Measurements from ENCODE around the gene SLC4A1.

SLC4A1 gene

GRCh38 chr17:44283344-44284023 is 15.5 kb upstream of the SLC4A1 start:
- no peak for DNase-seq (ENCODE audit: low read depth in 2 of 2)

DNA sequence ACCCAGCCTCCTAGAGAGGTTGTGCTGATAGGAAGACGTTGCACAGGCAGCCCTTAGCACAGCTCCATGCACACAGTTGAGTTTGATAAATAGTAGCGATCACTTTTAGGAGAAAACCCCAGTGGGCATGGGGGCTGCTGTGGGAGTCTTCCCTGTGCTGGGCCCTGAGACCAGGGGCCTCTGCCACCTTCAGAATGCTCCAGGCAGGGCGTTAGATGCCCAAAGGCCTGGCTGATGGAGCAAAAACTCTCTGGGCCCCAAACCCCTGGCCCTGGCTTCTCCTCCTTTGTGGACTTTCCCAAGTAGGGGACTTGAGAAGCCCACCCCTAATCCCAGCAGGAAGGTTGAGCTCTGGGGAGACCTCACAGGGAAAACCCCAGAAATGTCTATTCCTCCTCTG is 14.3 kb upstream of the SLC4A1 start:
- no peak for DNase-seq (ENCODE audit: low read depth in 2 of 2)

- no peak for DNase-seq (ENCODE audit: low read depth in 2 of 2)
These were observed 13.6 kb upstream of the SLC4A1 start for GRCh38 chr17:44281570-44281969.

DNA sequence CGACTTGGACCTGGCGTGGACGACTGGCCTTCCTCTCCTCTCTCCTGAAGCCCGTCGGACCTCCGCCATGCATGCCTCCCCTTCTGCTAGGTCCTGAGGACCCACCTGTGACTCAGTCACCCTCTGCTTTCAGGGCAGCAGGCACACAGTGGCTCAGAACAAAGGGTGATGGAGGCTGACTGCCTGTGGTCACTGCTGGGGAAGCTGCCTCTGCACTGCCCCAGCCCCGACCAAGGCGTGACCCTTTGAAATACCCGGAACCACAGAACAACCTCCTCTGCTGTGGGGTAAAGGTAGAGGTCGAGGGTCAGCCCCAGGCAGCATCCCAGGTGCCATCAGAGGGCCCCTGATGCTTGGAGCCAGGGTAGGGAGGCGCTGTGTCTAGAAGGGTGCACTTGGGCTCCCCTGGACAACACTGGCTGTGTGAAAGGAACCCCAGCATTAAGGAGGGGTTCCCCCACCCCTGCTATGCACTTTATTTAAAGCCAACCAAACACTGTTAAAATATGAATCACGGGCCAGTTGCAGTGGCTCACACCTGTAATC is 12.5 kb upstream of the SLC4A1 start:
- no peak for DNase-seq (ENCODE audit: low read depth in 2 of 2)

- DNase-seq (ENCODE audit: low read depth in 2 of 2), result no peak
These were observed 11.9 kb upstream of the SLC4A1 start for GRCh38 chr17:44279666-44280391.

DNA sequence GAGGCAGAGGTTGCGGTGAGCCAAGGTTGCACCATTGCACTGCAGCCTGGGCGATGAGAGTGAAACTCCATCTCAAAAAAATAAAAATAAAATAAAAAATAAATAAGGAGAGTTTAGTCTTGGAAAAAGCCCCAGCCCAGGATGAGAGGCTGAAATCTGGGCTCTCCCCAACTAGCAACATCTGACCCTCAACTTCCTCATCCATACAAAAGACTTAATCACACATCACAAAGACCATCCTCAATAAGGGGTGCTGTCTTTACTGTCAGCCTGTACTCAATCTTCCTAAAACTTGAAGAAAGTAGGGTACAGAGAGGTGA is 11.4 kb upstream of the SLC4A1 start:
- DNase-seq (ENCODE audit: low read depth in 2 of 2), result no peak

GRCh38 chr17:44277976-44278375 is 10.0 kb upstream of the SLC4A1 start:
- no peak for DNase-seq (ENCODE audit: low read depth in 2 of 2)

- no peak for DNase-seq (ENCODE audit: low read depth in 2 of 2)
These were observed 5.7 kb upstream of the SLC4A1 start for GRCh38 chr17:44273607-44274006.

GRCh38 chr17:44272954-44273353 is 5.0 kb upstream of the SLC4A1 start:
- DNase-seq (ENCODE audit: low read depth in 2 of 2), result no peak

DNA sequence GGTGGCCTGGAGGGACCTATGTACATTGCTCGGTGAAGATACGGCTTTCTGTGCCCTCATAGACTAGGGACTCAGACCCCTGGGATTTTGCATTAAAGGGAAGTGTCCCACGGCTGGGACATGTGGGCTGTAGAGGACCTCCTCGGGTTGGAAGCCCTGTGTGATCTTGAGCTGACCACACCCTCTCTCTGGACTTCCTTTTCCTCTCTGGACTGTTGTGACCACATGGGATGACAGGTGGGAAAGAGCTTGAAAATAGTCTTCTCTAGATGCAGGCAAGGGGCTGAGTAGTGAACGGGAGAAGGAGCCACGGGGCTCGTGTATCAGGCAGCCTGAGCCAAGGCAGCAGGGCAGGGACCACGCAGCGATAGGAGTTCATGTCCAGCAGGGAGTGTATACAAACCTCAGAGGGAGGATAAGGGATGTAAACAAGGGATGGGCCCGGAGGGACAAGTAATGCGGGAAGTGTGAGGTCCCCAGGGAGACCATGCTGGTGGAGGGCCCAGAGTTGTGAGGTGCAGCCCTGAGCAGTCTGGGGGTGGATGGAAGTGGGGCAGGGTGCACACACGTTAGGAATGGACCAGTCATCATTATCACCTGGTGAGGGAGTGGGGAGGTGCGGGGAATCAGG is 4.5 kb upstream of the SLC4A1 start:
- no peak for DNase-seq (ENCODE audit: low read depth in 2 of 2)

DNA sequence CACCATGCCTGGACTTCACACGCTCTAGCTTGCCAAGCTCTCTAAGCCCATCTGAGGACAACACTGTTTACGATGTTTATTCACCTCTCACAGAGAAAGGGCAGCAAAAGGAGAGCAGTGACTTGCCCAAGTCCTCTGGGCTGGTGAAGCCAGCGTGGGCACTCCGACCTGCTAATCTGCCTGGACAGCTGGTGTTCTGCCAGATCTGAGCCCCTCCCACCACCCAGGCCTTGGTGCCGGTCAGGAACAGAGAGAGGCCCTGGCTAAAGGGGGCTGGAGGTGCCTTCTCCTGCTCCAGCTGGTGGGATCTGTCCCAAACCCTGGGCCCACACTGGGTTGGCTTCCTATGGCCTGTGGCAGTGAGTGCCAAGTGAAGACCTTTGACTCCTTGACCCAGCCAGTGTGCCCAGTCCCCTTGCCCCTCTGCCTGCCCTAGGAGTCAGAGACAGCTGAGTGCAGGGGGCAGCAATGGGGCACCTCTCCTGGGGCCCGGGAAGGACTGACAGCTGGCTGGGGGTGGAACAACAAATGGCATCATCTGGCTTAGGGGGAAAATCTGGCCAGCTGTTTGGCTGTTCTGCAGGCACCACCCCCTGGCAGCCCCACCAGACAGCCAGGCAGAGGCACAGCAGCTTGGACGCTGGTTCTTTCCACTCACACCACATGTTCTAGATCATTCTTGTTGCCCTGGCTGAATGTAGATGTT is 1.8 kb upstream of the SLC4A1 start:
- DNase-seq (ENCODE audit: low read depth in 2 of 2), result no peak

DNA sequence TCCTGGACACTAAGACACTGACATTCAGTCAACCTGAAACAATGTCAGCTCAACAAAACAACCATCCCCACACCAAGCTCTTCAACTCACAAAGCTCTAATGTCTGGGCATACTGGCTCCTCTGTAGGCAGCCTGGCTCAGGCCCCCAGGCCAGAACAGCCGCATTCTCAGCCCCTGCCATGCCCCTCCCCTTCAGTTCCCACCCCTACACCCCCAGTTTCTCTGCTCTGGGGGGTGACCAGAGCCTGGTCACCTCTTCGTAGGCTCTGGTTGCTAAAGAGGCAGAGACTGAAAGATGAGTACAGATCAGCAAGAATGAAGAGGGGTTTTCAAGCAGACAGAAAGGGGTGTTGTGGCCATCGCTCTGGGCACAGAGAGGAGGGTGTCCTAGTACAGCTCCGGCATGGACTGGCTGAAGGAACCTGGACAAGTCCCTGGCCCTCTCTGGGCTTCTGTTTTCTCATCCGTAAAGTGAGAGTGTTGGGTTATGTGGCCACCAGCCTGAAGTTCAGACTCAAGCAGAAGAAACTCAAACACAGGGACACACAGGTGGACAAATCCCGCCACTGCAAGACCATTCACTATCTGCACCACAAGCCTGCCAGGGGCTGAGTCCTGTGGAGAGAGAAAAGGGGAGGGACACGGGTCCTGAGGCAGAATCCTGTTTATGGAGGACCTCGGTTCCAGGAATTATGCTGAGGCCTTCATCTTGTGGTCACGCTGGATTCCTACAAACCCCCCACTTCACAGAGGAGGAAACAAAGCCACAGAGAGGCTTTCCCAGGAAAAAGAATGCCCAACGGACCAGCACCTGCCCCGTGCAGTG is 987 bp upstream of the SLC4A1 start:
- DNase-seq (ENCODE audit: low read depth in 2 of 2), result no peak

GRCh38 chr17:44267165-44267455 is 825 bp downstream of the SLC4A1 start:
- no peak for DNase-seq (ENCODE audit: low read depth in 2 of 2)

DNA sequence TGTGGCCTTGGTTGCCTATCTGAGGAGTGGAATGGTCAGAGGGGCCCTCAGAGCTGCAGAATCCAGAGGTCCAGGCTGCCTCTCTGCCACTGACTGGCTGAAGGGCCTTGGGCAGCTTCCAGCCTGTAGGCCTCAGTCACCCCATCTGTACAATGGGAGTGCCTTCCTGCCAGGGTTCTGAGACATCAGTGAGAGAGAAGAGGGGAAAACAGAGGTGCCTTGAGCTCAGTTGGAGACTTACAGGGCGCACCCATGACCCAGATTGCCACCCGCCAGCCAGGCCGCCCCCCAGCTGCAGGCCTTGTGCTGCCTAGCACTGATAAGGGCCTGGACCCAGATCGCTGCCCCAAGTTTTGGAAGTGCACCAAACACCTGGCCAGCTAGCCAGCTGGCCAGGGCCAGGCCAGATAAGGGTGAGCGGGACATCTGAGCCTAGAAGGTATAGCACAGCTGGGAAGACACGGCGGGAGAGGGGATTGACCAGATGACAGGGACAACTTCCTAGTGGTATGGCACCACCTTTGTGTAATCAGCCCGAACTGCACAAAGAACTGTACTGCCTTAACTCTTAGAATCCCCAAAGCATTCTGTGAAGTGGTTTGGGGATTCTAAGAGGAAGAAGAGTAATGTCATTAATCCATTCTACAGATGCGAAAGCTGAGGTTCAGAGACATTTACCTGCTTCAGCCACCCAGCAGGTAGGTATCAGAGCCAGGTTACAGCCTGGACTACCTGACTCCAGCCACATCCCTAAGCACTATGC is 1.4 kb downstream of the SLC4A1 start:
- DNase-seq (ENCODE audit: low read depth in 2 of 2), result no peak

- no peak for DNase-seq (ENCODE audit: low read depth in 2 of 2)
These were observed 4.5 kb downstream of the SLC4A1 start for GRCh38 chr17:44263345-44263902.

DNA sequence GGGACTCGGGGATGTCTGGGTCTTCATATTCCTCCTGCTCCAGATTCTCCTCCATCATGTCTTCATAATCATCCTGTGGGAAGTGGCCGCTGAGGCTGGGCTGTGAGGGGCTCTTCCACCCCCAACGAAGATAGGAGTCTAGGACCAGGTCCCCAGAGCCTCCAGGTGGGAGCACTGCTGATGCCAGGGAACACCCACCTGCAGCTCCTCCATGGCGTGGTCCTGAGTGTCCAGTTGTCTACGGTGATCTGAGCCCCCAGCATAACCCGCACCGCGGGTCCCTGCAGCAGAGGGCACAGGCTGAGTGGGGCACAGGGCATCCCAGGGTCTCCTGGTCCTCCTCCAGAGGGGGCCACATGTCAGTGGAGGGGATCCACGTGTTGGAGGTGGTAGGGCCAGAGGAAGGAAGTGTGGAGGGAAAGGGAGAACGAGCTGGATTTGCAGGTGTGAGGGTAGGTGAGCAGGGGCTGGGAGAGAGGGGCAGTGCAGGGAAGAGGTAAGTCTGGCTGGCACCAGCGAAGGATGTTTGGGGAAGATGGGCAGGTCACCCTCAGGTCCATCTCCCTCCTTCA is 5.2 kb downstream of the SLC4A1 start:
- no peak for DNase-seq (ENCODE audit: low read depth in 2 of 2)

GRCh38 chr17:44260296-44260695 is 7.6 kb downstream of the SLC4A1 start:
- DNase-seq (ENCODE audit: low read depth in 2 of 2), result no peak

GRCh38 chr17:44258811-44259351 is 9.1 kb downstream of the SLC4A1 start:
- DNase-seq (ENCODE audit: low read depth in 2 of 2), result no peak

- DNase-seq (ENCODE audit: low read depth in 2 of 2), result no peak
These were observed 9.8 kb downstream of the SLC4A1 start for GRCh38 chr17:44257815-44258760.

All from stimulated activated CD4-positive, alpha-beta T cell treated with anti-CD3 and anti-CD28 coated beads, Interleukin-4, amount 100 ng/mL, for 48 hours (primary cell).